HepG2 (cell line): ENCODE data around the gene PRCD. TPM values are rescaled to one million over a fixed set of nuclear protein-coding genes. Genes with fewer than 3 reads are reported as not detected.

Experiments used
- GZF1 ChIP-seq: sonication (generic); formaldehyde crosslinking; IDR thresholded peaks from 2 replicates; pipeline ENCODE4 v1.5.1; 2020; ENCODE audit warnings: mild to moderate bottlenecking, missing genetic modification reagents
- KAT7 ChIP-seq: IDR thresholded peaks from 2 replicates; pipeline ENCODE4 v1.6.1; 2018; ENCODE audit warnings: borderline replicate concordance, missing compliant biosample characterization
- KDM2A ChIP-seq: sonication (generic); formaldehyde crosslinking; IDR thresholded peaks from 2 replicates; pipeline ENCODE4 v1.4.0; 2020; ENCODE audit warnings: low read depth, missing genetic modification reagents, borderline replicate concordance
- MED8 ChIP-seq: sonication (generic); formaldehyde crosslinking; IDR thresholded peaks from 2 replicates; pipeline ENCODE4 v1.8.1; 2023; ENCODE audit warnings: mild to moderate bottlenecking, missing genetic modification reagents; ENCODE audit not compliant: insufficient replicate concordance
- NFKBIZ ChIP-seq: IDR thresholded peaks from 2 replicates; pipeline ENCODE4 v1.6.1; 2018; ENCODE audit warnings: missing genetic modification reagents, missing compliant biosample characterization
- RFXANK ChIP-seq: IDR thresholded peaks from 2 replicates; pipeline ENCODE4 v1.6.1; 2016
- SAFB2 ChIP-seq: sonication (generic); formaldehyde crosslinking; IDR thresholded peaks from 2 replicates; pipeline ENCODE4 v1.5.1; 2020; ENCODE audit warnings: missing genetic modification reagents, low read depth, mild to moderate bottlenecking, borderline replicate concordance
- SKI ChIP-seq: fragments of 450-650 bp; IDR thresholded peaks from one replicate; pipeline ENCODE4 v1.6.1; 2018; ENCODE audit warnings: mild to moderate bottlenecking; ENCODE audit not compliant: partially characterized antibody
- SMYD3 ChIP-seq: sonication (generic); formaldehyde crosslinking; IDR thresholded peaks from 2 replicates; pipeline ENCODE4 v1.8.1; 2023; ENCODE audit warnings: mild to moderate bottlenecking, missing genetic modification reagents
- TARDBP ChIP-seq: sonication (generic); formaldehyde crosslinking; IDR thresholded peaks from 2 replicates; pipeline ENCODE4 v1.8.0; 2022; ENCODE audit warnings: mild to moderate bottlenecking, missing genetic modification reagents
- TOPORS ChIP-seq: sonication (generic); formaldehyde crosslinking; IDR thresholded peaks from 2 replicates; pipeline ENCODE4 v1.8.0; 2023; ENCODE audit warnings: mild to moderate bottlenecking, missing genetic modification reagents
- U2AF2 ChIP-seq: fragments of 200-400 bp; formaldehyde crosslinking; IDR thresholded peaks from 2 replicates; pipeline ENCODE4 v1.6.1; 2017; ENCODE audit warnings: low read depth, mild to moderate bottlenecking, low read length
- USF2 ChIP-seq, 2 experiments: sonication (generic) in 1 of 2; formaldehyde crosslinking in 1 of 2; IDR thresholded peaks; 2 replicates each; pipeline versions ENCODE4 v1.5.1 to v1.6.1; 2011 to 2020; ENCODE audit warnings: borderline replicate concordance in 1 of 2, low read depth in 1 of 2, low read length in 1 of 2, mild to moderate bottlenecking in 1 of 2, missing genetic modification reagents in 1 of 2, moderate library complexity in 1 of 2
- ZNF232 ChIP-seq: sonication (generic); formaldehyde crosslinking; IDR thresholded peaks from 2 replicates; pipeline ENCODE4 v1.4.0; 2020; ENCODE audit warnings: missing genetic modification reagents, borderline replicate concordance
- ZNF275 ChIP-seq: sonication (generic); formaldehyde crosslinking; IDR thresholded peaks from 2 replicates; pipeline ENCODE4 v1.8.0; 2022; ENCODE audit warnings: missing genetic modification reagents, mild to moderate bottlenecking, inconsistent platforms, borderline replicate concordance
- ZNF382 ChIP-seq: sonication (generic); formaldehyde crosslinking; IDR thresholded peaks from 2 replicates; pipeline ENCODE4 v1.5.0; 2020; ENCODE audit warnings: missing genetic modification reagents, mild to moderate bottlenecking, borderline replicate concordance
- ZNF670 ChIP-seq: sonication (generic); formaldehyde crosslinking; IDR thresholded peaks from 2 replicates; pipeline ENCODE4 v1.8.0; 2022; ENCODE audit warnings: mild to moderate bottlenecking, missing genetic modification reagents, borderline replicate concordance
- ZNF773 ChIP-seq: sonication (generic); formaldehyde crosslinking; IDR thresholded peaks from 2 replicates; pipeline ENCODE4 v1.4.0; 2020; ENCODE audit warnings: missing genetic modification reagents, borderline replicate concordance
- ZNF776 ChIP-seq: sonication (generic); formaldehyde crosslinking; IDR thresholded peaks from 2 replicates; pipeline ENCODE4 v1.4.0; 2020; ENCODE audit warnings: mild to moderate bottlenecking, missing genetic modification reagents
- ZNF792 ChIP-seq: IDR thresholded peaks from 2 replicates; pipeline ENCODE4 v1.6.1; 2016
- polyA plus RNA-seq, 8 experiments: library from polyadenylated mRNA; depleted of rRNA in 3 of 8; stranded (reverse) in 7 of 8; unstranded in 1 of 8; fragments of >200 nt; fragmentation: Illumina TruSeq in 4 of 8; extraction: Trizol in 4 of 8; gene quantifications; 2 replicates each; pipeline versions ENCODE4 v1.2.1 to v1.2.3, GENCODE V29; 2011 to 2016; ENCODE audit warnings: low read depth in 4 of 8, missing spikeins in 1 of 8, mixed read lengths in 1 of 8; ENCODE audit not compliant: insufficient read depth in 1 of 8
- total RNA-seq, 5 experiments: library from RNA; depleted of rRNA; stranded (reverse); fragments of >200 nt; fragmentation: Illumina TruSeq; extraction: Trizol; gene quantifications; 2 replicates each; pipeline ENCODE4 v1.2.3, GENCODE V29; 2016; ENCODE audit warnings: low read depth in 1 of 5
- TF ChIP-seq, protein P1 (sequence below): sonication (generic); formaldehyde crosslinking; IDR thresholded peaks from 2 replicates; pipeline ENCODE4 v1.4.0; 2020; ENCODE audit warnings: missing genetic modification reagents, borderline replicate concordance
- TF ChIP-seq, protein P2 (sequence below): sonication (generic); formaldehyde crosslinking; IDR thresholded peaks from 2 replicates; pipeline ENCODE4 v1.4.0; 2020; ENCODE audit warnings: missing genetic modification reagents

PRCD gene
- total and polyA plus RNA-seq, 2 of the 13 experiments (the other 11 are each of a cell fraction or from before 2014, with no cell fraction given), result 0.51 TPM; not detected in 1

- TF ChIP-seq TOPORS (CRISPR knock-in tag) (peak; percentile 64; the same call in 1 of the 2 replicates), SMYD3 (CRISPR knock-in tag) (no peak), ZNF670 (CRISPR knock-in tag) (peak; percentile 84; the same call in 1 of the 2 replicates), USF2 (IDR thresholded peaks at IDR 0.05; ENCODE audit: low read depth, low read length) (no peak), USF2 (CRISPR knock-in tag; IDR thresholded peaks at IDR 0.05; ENCODE audit: borderline replicate concordance) (no peak), KAT7 (CRISPR knock-in tag) (peak; percentile 28; the same call in 1 of the 2 replicates), SKI (peak; percentile 68), ZNF773 (CRISPR knock-in tag) (no peak), ZNF275 (CRISPR knock-in tag) (no peak), TARDBP (CRISPR knock-in tag) (0 out of 2 replicates have a peak, but pooled peaks have one; percentile 31), NFKBIZ (CRISPR knock-in tag) (0 out of 2 replicates have a peak, but pooled peaks have one; percentile 50), ZNF776 (peak; percentile 72; the same call in 1 of the 2 replicates), GZF1 (no peak), ZNF792 (CRISPR knock-in tag) (peak; percentile 3; the same call in 1 of the 2 replicates), ZNF382 (CRISPR knock-in tag) (no peak), U2AF2 (no peak), ZNF232 (CRISPR knock-in tag) (no peak), MED8 (CRISPR knock-in tag) (no peak), SAFB2 (CRISPR knock-in tag) (0 out of 2 replicates have a peak, but pooled peaks have one; percentile 27), RFXANK (no peak), KDM2A (CRISPR knock-in tag) (no peak; the same call in 1 of the 2 replicates)
- TF ChIP-seq, protein P1, sequence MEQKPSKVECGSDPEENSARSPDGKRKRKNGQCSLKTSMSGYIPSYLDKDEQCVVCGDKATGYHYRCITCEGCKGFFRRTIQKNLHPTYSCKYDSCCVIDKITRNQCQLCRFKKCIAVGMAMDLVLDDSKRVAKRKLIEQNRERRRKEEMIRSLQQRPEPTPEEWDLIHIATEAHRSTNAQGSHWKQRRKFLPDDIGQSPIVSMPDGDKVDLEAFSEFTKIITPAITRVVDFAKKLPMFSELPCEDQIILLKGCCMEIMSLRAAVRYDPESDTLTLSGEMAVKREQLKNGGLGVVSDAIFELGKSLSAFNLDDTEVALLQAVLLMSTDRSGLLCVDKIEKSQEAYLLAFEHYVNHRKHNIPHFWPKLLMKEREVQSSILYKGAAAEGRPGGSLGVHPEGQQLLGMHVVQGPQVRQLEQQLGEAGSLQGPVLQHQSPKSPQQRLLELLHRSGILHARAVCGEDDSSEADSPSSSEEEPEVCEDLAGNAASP (CRISPR knock-in tag), result 0 out of 2 replicates have a peak, but pooled peaks have one; percentile 10
- TF ChIP-seq, protein P2, sequence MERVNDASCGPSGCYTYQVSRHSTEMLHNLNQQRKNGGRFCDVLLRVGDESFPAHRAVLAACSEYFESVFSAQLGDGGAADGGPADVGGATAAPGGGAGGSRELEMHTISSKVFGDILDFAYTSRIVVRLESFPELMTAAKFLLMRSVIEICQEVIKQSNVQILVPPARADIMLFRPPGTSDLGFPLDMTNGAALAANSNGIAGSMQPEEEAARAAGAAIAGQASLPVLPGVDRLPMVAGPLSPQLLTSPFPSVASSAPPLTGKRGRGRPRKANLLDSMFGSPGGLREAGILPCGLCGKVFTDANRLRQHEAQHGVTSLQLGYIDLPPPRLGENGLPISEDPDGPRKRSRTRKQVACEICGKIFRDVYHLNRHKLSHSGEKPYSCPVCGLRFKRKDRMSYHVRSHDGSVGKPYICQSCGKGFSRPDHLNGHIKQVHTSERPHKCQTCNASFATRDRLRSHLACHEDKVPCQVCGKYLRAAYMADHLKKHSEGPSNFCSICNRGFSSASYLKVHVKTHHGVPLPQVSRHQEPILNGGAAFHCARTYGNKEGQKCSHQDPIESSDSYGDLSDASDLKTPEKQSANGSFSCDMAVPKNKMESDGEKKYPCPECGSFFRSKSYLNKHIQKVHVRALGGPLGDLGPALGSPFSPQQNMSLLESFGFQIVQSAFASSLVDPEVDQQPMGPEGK (CRISPR knock-in tag), result peak; percentile 15; the same call in 1 of the 2 replicates
Observed at GRCh38 chr17:76501018-76501826, 38.6 kb upstream of the PRCD start, which contains the start of gene RHBDF2 (continued).
